H1 (cell line): Measurements from ENCODE around the gene MORN5. TPM values are rescaled to one million over a fixed set of nuclear protein-coding genes. Genes with fewer than 3 reads are reported as not detected.

Source experiments
- CTCF ChIA-PET: fragments of 300-600 bp; sonication (Branson Sonifier 250); formaldehyde crosslinking; loops from one replicate; lab custom pipeline; 2021; ENCODE audit not compliant: partially characterized antibody; lab: Charles Lee
- POLR2A ChIA-PET: fragments of 300-600 bp; sonication (Branson Sonifier 250); formaldehyde crosslinking; loops from one replicate; lab custom pipeline; 2021; ENCODE audit warnings: inconsistent platforms; ENCODE audit not compliant: partially characterized antibody; lab: Charles Lee
- DNase-seq, 2 experiments: peaks; one replicate each; pipeline versions ENCODE4 v3.0.0 to v3.0.0-alpha.2; 2010 to 2022; ENCODE audit warnings: low spot score in 2 of 2, low read depth in 1 of 2, mixed read lengths in 1 of 2
- FAIRE-seq: peaks from 2 replicates; lab custom pipeline; 2011; peaks lifted over from hg19 to GRCh38; lab: Jason Lieb, UNC
- H2AFZ ChIP-seq: 2 replicates; pipeline ENCODE4 v1.8.1; 2012; ENCODE audit warnings: low read length, inconsistent platforms
- H2AK5ac ChIP-seq: 2 replicates; pipeline ENCODE4 v1.6.1; 2013; ENCODE audit warnings: low read depth, low read length
- H2BK120ac ChIP-seq: replicated peaks from 2 replicates; pipeline ENCODE3; 2013; ENCODE audit warnings: low read depth, low read length, inconsistent platforms
- H2BK12ac ChIP-seq: 2 replicates; pipeline ENCODE4 v1.6.1; 2013; ENCODE audit warnings: low read depth, low read length
- H2BK15ac ChIP-seq: 2 replicates; pipeline ENCODE4 v1.6.1; 2013; ENCODE audit warnings: low read length
- H2BK20ac ChIP-seq: 2 replicates; pipeline ENCODE4 v1.6.1; 2013; ENCODE audit warnings: low read length
- H2BK5ac ChIP-seq: 2 replicates; pipeline ENCODE4 v1.6.1; 2013; ENCODE audit warnings: low read depth, low read length
- H3K14ac ChIP-seq: 2 replicates; pipeline ENCODE4 v1.6.1; 2013; ENCODE audit warnings: inconsistent platforms; ENCODE audit not compliant: insufficient read length
- H3K18ac ChIP-seq: 2 replicates; pipeline ENCODE4 v1.6.1; 2013; ENCODE audit warnings: low read length; ENCODE audit errors: extremely low read depth
- H3K23ac ChIP-seq: 2 replicates; pipeline ENCODE4 v1.6.1; 2013; ENCODE audit warnings: inconsistent platforms; ENCODE audit not compliant: insufficient read length
- H3K23me2 ChIP-seq: 2 replicates; pipeline ENCODE4 v1.6.1; 2013; ENCODE audit warnings: low read depth, low read length
- H3K27ac ChIP-seq: 2 replicates; pipeline ENCODE4 v1.6.1; 2011; ENCODE audit warnings: low read depth, low read length, inconsistent platforms
- H3K27me3 ChIP-seq, 4 experiments: replicated peaks in 1 of 4; 1 replicate in 1 of 4; 2 replicates in 3 of 4; pipeline versions ENCODE4 v1.6.1 to v1.8.1; 2011 to 2013; ENCODE audit warnings: low read length in 3 of 4, mild to moderate bottlenecking in 3 of 4, inconsistent platforms in 2 of 4, mixed read lengths in 2 of 4, moderate library complexity in 1 of 4; ENCODE audit not compliant: control insufficient read depth in 3 of 4, insufficient read depth in 3 of 4; ENCODE audit errors: extremely low read depth in 1 of 4
- H3K36me3 ChIP-seq, 4 experiments: 2 replicates each; pipeline versions ENCODE4 v1.6.1 to v1.8.1; 2011 to 2013; ENCODE audit warnings: mild to moderate bottlenecking in 4 of 4, low read length in 3 of 4, moderate library complexity in 2 of 4, control low read depth in 1 of 4, inconsistent platforms in 1 of 4; ENCODE audit not compliant: insufficient read depth in 4 of 4, control insufficient read depth in 2 of 4
- H3K4ac ChIP-seq: replicated peaks from 2 replicates; pipeline ENCODE3; 2013; ENCODE audit warnings: low read length, low read depth, mixed read lengths, inconsistent platforms; ENCODE audit not compliant: insufficient read length
- H3K4me1 ChIP-seq, 4 experiments: replicated peaks in 1 of 4; 1 replicate in 1 of 4; 2 replicates in 3 of 4; pipeline versions ENCODE4 v1.6.1 to v1.8.1; 2011 to 2013; ENCODE audit warnings: low read length in 3 of 4, inconsistent platforms in 2 of 4, mixed read lengths in 1 of 4; ENCODE audit not compliant: insufficient read depth in 4 of 4, control insufficient read depth in 3 of 4
- H3K4me2 ChIP-seq, 2 experiments: 2 replicates each; pipeline versions ENCODE4 v1.6.1 to v1.8.1; 2011 to 2013; ENCODE audit warnings: low read depth in 2 of 2, low read length in 2 of 2, control low read depth in 1 of 2, inconsistent platforms in 1 of 2, mild to moderate bottlenecking in 1 of 2; ENCODE audit not compliant: insufficient read depth in 1 of 2
- H3K4me3 ChIP-seq, 4 experiments: fragments of 200-600, 300-600 bp in 1 of 4; sonication (generic), shearing (Covaris generic), sonication (Bioruptor Twin) in 1 of 4; 2 replicates each; pipeline versions ENCODE4 v1.5.1 to v1.8.1; 2011 to 2016; ENCODE audit warnings: low read length in 4 of 4, low read depth in 3 of 4, control low read depth in 2 of 4, inconsistent platforms in 2 of 4, mild to moderate bottlenecking in 2 of 4, mixed read lengths in 1 of 4, moderate library complexity in 1 of 4; ENCODE audit not compliant: insufficient read depth in 2 of 4; ENCODE audit errors: extremely low read depth in 1 of 4
- H3K56ac ChIP-seq: replicated peaks from 2 replicates; pipeline ENCODE3; 2013; ENCODE audit warnings: low read depth, mild to moderate bottlenecking, mixed read lengths, low read length, inconsistent platforms; ENCODE audit not compliant: insufficient read length
- H3K79me1 ChIP-seq: 2 replicates; pipeline ENCODE4 v1.6.1; 2013; ENCODE audit warnings: low read depth, low read length, control low read depth
- H3K79me2 ChIP-seq, 2 experiments: 2 replicates each; pipeline versions ENCODE4 v1.6.1 to v1.8.1; 2012 to 2013; ENCODE audit warnings: low read length in 2 of 2, mild to moderate bottlenecking in 2 of 2, inconsistent platforms in 1 of 2; ENCODE audit not compliant: insufficient read depth in 2 of 2, control insufficient read depth in 1 of 2
- H3K9ac ChIP-seq, 4 experiments: replicated peaks in 1 of 4; 1 replicate in 1 of 4; 2 replicates in 3 of 4; pipeline versions ENCODE4 v1.6.1 to v1.8.1; 2011 to 2013; ENCODE audit warnings: low read depth in 3 of 4, low read length in 3 of 4, control low read depth in 2 of 4, mild to moderate bottlenecking in 2 of 4, moderate library complexity in 2 of 4, inconsistent platforms in 1 of 4; ENCODE audit errors: extremely low read depth in 1 of 4
- H3K9me3 ChIP-seq, 2 experiments: 2 replicates each; pipeline versions ENCODE4 v1.6.1 to v1.8.1; 2012 to 2013; ENCODE audit warnings: mild to moderate bottlenecking in 2 of 2, moderate library complexity in 2 of 2, control low read depth in 1 of 2, inconsistent platforms in 1 of 2, low read depth in 1 of 2, low read length in 1 of 2, mixed read lengths in 1 of 2; ENCODE audit not compliant: insufficient read depth in 2 of 2
- H4K20me1 ChIP-seq, 2 experiments: replicated peaks in 1 of 2; 2 replicates each; pipeline versions ENCODE3 to v1.8.1; 2011 to 2013; ENCODE audit warnings: inconsistent platforms in 2 of 2, low read length in 2 of 2, mild to moderate bottlenecking in 1 of 2; ENCODE audit not compliant: insufficient read depth in 2 of 2, control insufficient read depth in 1 of 2
- H4K5ac ChIP-seq: 2 replicates; pipeline ENCODE4 v1.6.1; 2013; ENCODE audit warnings: low read length, low read depth, mixed read lengths, inconsistent platforms; ENCODE audit not compliant: insufficient read length
- H4K8ac ChIP-seq: 2 replicates; pipeline ENCODE4 v1.8.0; 2013; ENCODE audit warnings: mild to moderate bottlenecking, moderate library complexity, low read length, inconsistent platforms; ENCODE audit not compliant: insufficient read depth; ENCODE audit errors: extremely low read depth
- H4K91ac ChIP-seq: replicated peaks from 2 replicates; pipeline ENCODE3; 2013; ENCODE audit warnings: low read length, mixed read lengths, inconsistent platforms; ENCODE audit not compliant: insufficient read length
- ATF2 ChIP-seq: IDR thresholded peaks from 2 replicates; pipeline ENCODE4 v1.6.1; 2012; ENCODE audit warnings: low read length, inconsistent platforms
- EGR1 ChIP-seq: IDR thresholded peaks from 2 replicates; pipeline ENCODE4 v1.6.1; 2011; ENCODE audit warnings: low read depth, low read length, borderline replicate concordance
- JUND ChIP-seq: IDR thresholded peaks from 2 replicates; pipeline ENCODE4 v1.6.1; 2011; ENCODE audit warnings: mild to moderate bottlenecking, improper control_type of control experiment, low read length
- KDM4A ChIP-seq: IDR thresholded peaks from one replicate; pipeline ENCODE4 v1.7.1; 2012; ENCODE audit warnings: low read depth, mild to moderate bottlenecking, moderate library complexity, low read length, inconsistent platforms; ENCODE audit not compliant: severe bottlenecking
- RFX5 ChIP-seq: IDR thresholded peaks from 2 replicates; pipeline ENCODE4 v1.6.1; 2011; ENCODE audit warnings: low read depth, low read length, improper control_type of control experiment, borderline replicate concordance
- SIRT6 ChIP-seq: IDR thresholded peaks from one replicate; pipeline ENCODE4 v1.7.1; 2012; ENCODE audit warnings: low read length, inconsistent platforms
- SIX5 ChIP-seq: IDR thresholded peaks from 2 replicates; pipeline ENCODE4 v1.6.1; 2011; ENCODE audit warnings: mild to moderate bottlenecking, low read depth, low read length
- SRF ChIP-seq: IDR thresholded peaks from 2 replicates; pipeline ENCODE4 v1.6.1; 2011; ENCODE audit warnings: mild to moderate bottlenecking, low read depth, low read length, moderate library complexity
- SUZ12 ChIP-seq: fragments of 200-600 bp; sonication (generic); IDR thresholded peaks from 2 replicates; pipeline ENCODE4 v1.6.1; 2012; ENCODE audit warnings: mild to moderate bottlenecking, inconsistent platforms, low read length, moderate library complexity, mixed read lengths
- TEAD4 ChIP-seq: IDR thresholded peaks from 2 replicates; pipeline ENCODE4 v1.6.1; 2012; ENCODE audit warnings: low read depth, low read length, inconsistent platforms, mixed read lengths
- ZNF274 ChIP-seq: IDR thresholded peaks from 2 replicates; pipeline ENCODE4 v1.7.0; 2012; ENCODE audit warnings: low read length, borderline replicate concordance; ENCODE audit errors: extremely low read depth
- WGBS, 2 experiments: shearing (Covaris generic) in 1 of 2; methylation state at CpG; one replicate each; pipeline versions ENCODE4 v1.1.6 to v1.1.7; 2013 to 2015; ENCODE audit warnings: low lambda C conversion rate in 2 of 2, mixed read lengths in 2 of 2, inconsistent platforms in 1 of 2, low coverage in 1 of 2, missing lambda C conversion rate in 1 of 2; ENCODE audit not compliant: insufficient replicate concordance in 2 of 2, insufficient coverage in 1 of 2, insufficient read length in 1 of 2; ENCODE audit errors: extremely low coverage in 1 of 2, missing lambda C conversion rate in 1 of 2; 5-methylcytosine and 5-hydroxymethylcytosine counted together
- polyA plus RNA-seq, 7 experiments: library from polyadenylated mRNA; depleted of rRNA in 3 of 7; stranded (reverse) in 5 of 7; unstranded in 2 of 7; fragments of >200 nt in 5 of 7; fragments of 200-250 nt in 2 of 7; gene quantifications; 1 replicate in 5 of 7; 2 replicates in 1 of 7; 4 replicates in 1 of 7; pipeline versions ENCODE4 v1.2.1 to v1.2.3, GENCODE V29; 2011 to 2013; ENCODE audit warnings: missing spikeins in 2 of 7, mixed read lengths in 2 of 7
- total RNA-seq: library from RNA; stranded (reverse); fragmentation: NEBNext Ultra II Directional; extraction: Animal tissue kit (Norgen Biotek cat#: 25700); gene quantifications from 2 replicates; pipeline ENCODE4 v1.2.1, GENCODE V29; 2021

The MORN5 gene
- total and polyA plus RNA-seq, 2 of the 8 experiments (the other 6 are each of a cell fraction or from before 2014, with no cell fraction given), result not detected

GRCh38 chr9:122190597-122191381 lies 31.1 kb downstream of the MORN5 start:
- H3K4ac ChIP-seq, result no peak overlapping the region
- H2BK120ac ChIP-seq, result no peak overlapping the region
- DNase-seq, result no peak
- H2BK12ac ChIP-seq, result peak overlapping the region; percentile 44; the same call in 1 of the 2 replicates
- H3K4me1 ChIP-seq, result peaks cover 0 to 3% (median 1%) of the 10 kb centered on the region in 4 experiments; a peak in 2 of 7 replicates
- WGBS, 2 experiments, result 85% methylated on average over 12 of the region's 12 CpGs; no CpG with 5 or more reads in 1 of the 2 experiments
- no peaks in the 10 kb centered on the region for H3K9me3 ChIP-seq
- H2BK5ac ChIP-seq, result no peak overlapping the region; the same call in 1 of the 2 replicates
- H3K27ac ChIP-seq, result no peak overlapping the region
- H3K79me2 ChIP-seq, result no peaks in the 10 kb centered on the region
- H3K23me2 ChIP-seq, result no peaks in the 10 kb centered on the region
- no peak overlapping the region; the same call in 1 of the 2 replicates for H2AFZ ChIP-seq
- peak overlapping the region; percentile 12 for H4K91ac ChIP-seq
- H2BK15ac ChIP-seq, result 0 out of 2 replicates have a peak overlapping the region, but pooled peaks have one; percentile 40
- CTCF ChIA-PET, result interaction anchor here (0.7 to 2.4 kb wide), 14 partner anchors 8 to 166 kb away, joined by 3 to 13 read pairs (median 3); partner anchors contain the start of gene NDUFA8
- H3K14ac ChIP-seq, result no peak overlapping the region
- H3K27me3 ChIP-seq, result no peaks in the 10 kb centered on the region; a peak in 1 of 7 replicates
- H2BK20ac ChIP-seq, result no peak overlapping the region
- H4K20me1 ChIP-seq, result no peaks in the 10 kb centered on the region
- no peak overlapping the region for H3K56ac ChIP-seq
- H3K79me1 ChIP-seq, result no peaks in the 10 kb centered on the region
- POLR2A ChIA-PET, result interaction anchor here (1.7 kb wide), 1 partner anchor 93 kb away, joined by 3 read pairs; no protein-coding TSS in a partner anchor
- H3K18ac ChIP-seq, result no peak overlapping the region
- H3K9ac ChIP-seq, result no peak overlapping the region
- no peak overlapping the region for H4K5ac ChIP-seq
- H3K36me3 ChIP-seq, result no peaks in the 10 kb centered on the region
- H3K4me3 ChIP-seq, result no peak overlapping the region
- H3K4me2 ChIP-seq, result no peak overlapping the region
- no peak for FAIRE-seq
- H4K8ac ChIP-seq, result peak overlapping the region; percentile 59; the same call in 1 of the 2 replicates
- no peak overlapping the region for H3K23ac ChIP-seq
- no peak overlapping the region for H2AK5ac ChIP-seq
- TF ChIP-seq EGR1 (no peak), ZNF274 (no peak), RFX5 (no peak), JUND (no peak), SIRT6 (no peak), SUZ12 (no peak), KDM4A (no peak), TEAD4 (no peak), ATF2 (no peak), SRF (no peak), SIX5 (no peak)
